CD4-positive, alpha-beta T cell treated with Interleukin-12 subunit alpha and Interleukin-12 subunit beta, for 1 hour (primary cell): ENCODE measurements around the gene C2orf72.
"Not testable (repeated sequence)": the region's sequence is repeated elsewhere in the genome, so short reads cannot be mapped to it uniquely, and the experiment has no call there.

ENCODE experiments used
- DNase-seq: peaks from one replicate; pipeline ENCODE4 v3.0.0-alpha.2; 2020

C2orf72 gene

GRCh38 chr2:231037202-231037730 lies at the start of gene C2orf72:
TSS of gene C2orf72 (plus strand) at chr2:231037523. CDS start at chr2:231037566, 43 bp downstream.
- DNase-seq: no peak

GRCh38 chr2:230989731-230990130 lies 47.6 kb upstream of the C2orf72 start:
- DNase-seq: no peak

DNA sequence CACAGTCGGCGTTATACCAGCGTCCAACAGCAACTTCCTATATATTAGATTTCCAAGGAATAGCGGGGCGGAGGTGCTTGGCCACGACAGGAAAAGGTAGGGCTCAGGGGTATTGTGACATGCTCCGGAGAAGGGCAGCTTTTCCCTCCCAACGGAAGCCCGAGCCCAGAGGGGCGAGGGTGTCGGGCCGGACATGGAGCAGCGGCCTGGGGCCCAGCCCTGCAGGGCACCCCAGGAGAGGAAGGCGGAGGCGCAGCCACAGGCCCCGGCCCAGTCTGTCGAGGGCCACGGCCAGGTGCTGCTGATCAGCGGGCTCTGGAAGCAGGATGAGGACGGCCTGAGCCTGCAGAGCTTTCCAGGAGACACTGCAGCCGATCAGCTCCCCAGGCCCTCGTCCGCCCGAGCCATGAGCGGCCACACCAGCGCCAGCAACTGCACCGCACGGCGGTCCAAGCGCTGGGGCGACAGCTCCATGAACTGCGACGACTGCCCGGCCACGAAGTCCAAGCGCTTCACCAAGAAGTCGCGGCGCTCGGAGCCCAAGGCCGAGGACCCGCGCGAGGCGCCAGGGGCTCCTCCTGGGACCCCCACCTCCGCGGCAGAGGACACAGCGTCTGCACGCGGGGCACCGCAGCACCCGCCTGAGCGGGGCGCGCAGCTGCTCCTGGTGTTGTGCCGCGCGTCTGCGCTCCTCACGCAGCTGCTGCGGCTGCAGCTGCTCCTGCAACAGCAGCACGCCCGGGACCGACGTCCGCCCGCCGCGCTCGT lies 47.0 kb upstream of the C2orf72 start:
- DNase-seq: no peak

DNA sequence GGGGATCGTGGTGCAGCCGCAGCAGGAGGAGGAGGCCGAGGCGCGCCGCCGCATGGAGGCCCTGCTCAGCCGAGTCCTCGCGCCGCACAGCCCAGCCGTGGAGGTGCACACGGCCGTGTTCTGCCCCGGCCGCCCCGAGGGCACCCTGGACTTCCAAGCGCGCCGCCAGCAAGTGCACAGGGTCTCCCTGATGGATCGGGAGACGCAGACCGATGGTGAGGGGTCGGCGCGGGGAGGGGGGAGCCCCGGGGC lies 46.5 kb upstream of the C2orf72 start:
- no peak for DNase-seq

DNA sequence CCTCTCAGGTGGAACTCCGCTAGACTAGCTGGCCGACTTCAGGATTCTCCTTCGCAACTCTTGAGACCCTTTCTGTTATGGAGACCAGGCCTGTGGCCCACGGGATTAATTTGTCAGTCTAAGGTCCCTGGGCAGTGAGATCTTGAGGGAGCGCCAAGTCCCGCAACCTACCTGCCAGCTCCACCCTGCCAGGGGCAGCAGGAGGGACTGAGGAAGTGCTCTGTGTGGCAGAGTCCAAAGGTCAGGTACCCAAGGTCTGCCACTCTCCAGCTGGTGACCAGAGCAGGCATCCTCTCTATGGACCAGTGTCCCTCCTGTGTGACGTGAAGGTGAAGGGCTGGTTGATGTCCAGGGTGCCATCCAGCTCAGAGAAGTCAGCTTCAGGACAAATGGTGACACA lies 45.7 kb upstream of the C2orf72 start:
- no peak for DNase-seq

DNA sequence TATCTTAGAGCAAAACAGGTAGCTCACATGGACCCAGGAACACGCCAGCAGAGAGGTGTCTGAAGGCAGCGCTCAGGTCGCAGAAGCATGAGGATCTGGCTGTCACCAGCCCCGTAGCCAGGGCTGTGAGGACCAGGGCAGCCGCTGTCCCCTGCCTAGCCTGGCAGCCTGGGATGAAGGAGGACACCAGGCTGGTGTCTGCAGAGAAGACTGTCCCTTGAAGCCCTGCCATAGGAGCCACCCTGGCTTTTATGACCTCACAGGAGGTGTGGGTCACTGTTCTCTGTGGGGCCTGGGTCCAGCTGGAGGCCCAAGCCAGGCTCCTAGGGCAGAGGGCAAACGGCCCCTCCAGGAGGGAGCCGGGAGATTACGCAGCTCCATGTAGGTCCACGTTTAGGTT lies 41.5 kb upstream of the C2orf72 start, which contains the start of gene SPATA3:
Gene SPATA3, plus strand, starts transcription at position 301 of the 400 bp plus-strand sequence. CDS start 113 bp downstream, outside the sequence.
- no peak for DNase-seq

DNA sequence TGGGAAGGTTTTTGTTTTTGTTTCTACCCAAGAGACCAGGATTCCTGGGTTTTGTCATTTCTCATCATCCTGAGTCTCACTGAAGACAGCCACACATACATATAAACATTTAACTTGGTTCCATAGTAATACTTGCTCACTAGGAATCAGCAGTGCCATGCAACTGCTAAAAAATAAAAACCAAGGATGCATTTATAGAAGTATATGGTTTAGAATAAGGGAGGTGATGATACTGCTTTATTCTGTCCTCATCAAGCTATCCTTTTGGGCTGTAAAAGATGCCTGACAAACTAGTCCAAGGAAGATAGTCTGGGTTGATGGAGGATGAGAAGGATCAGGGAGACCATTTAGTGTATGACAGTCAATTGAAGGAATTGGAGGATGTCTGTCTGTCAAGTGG lies 40.7 kb upstream of the C2orf72 start:
- DNase-seq: no peak

GRCh38 chr2:230998882-230999281 lies 38.4 kb upstream of the C2orf72 start:
- no peak for DNase-seq

DNA sequence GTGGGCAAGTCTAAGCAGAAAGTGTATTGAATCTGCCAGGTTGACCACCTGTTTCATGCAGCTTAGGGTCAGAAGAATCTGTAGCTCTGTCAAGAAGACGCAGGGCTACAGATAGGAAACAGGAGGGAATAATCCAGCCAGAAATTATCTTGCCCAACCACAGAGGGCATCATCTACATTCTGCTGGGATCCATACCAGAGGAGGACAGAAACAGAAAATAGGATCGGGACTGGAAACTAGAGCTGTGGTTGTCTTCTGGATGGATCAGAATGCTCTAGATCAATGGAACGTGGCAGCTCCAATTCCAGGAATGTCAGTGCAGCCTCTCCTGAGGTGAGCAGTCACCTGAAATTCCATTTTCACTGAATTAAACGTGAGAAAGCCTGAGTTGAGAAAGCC lies 37.8 kb upstream of the C2orf72 start:
- DNase-seq: no peak

DNA sequence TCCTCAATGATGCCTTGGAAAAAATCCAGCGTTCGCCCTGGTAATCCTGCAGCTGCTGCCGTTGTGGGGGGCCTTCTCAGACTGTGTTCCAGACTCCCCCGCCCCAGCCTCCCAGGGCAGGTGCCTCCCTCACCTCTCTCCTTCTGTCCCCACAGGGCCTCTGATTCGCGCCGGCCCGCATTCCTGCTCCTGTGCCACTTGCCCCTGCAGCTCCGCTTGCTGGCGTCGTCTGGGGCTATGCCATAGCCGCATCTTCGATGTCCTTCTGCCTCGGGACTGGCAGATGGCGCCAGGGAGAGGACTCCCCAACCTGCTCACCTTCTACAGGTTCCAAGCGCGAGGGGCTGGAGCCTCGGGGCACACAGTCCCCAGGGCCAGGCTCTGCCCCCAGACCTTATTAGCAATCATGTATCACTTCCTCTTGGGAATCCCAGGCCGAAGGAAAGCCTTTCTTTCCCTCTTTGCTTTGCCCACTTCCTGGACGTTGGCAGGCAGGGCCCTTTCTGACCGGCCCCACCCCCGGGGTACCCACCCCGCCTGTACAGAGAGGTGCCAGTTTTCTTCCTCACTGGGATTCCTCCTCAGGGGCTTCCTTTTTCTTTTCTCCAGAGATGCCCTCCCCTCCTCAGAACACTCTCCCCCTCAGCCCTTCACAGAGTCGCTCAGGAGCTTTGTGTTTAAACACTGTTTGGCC lies 37.0 kb upstream of the C2orf72 start:
- DNase-seq: no peak

- no peak for DNase-seq
These were observed 36.3 kb upstream of the C2orf72 start for GRCh38 chr2:231001036-231001435.

- no peak for DNase-seq
These were observed 35.4 kb upstream of the C2orf72 start for GRCh38 chr2:231001921-231002320.

- DNase-seq: no peak
These were observed 34.7 kb upstream of the C2orf72 start for GRCh38 chr2:231002641-231003040.

- DNase-seq: no peak
These were observed 34.1 kb upstream of the C2orf72 start for GRCh38 chr2:231003186-231003585.

DNA sequence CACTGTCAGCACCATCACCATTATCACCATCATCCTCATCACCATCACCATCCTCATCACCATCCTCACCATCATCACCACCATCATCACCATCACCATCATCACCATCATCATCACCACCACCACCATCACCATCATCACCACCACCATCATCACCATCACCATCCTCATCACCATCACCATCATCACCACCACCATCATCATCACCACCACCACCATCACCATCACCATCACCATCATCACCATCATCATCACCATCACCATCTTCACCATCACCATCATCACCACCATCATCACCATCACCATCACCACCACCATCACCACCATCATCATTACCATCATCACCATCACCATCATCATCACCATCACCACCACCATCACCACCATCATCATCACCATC lies 32.4 kb upstream of the C2orf72 start:
- not testable (repeated sequence) for DNase-seq

GRCh38 chr2:231007286-231008098 lies 29.8 kb upstream of the C2orf72 start:
- no peak for DNase-seq

DNA sequence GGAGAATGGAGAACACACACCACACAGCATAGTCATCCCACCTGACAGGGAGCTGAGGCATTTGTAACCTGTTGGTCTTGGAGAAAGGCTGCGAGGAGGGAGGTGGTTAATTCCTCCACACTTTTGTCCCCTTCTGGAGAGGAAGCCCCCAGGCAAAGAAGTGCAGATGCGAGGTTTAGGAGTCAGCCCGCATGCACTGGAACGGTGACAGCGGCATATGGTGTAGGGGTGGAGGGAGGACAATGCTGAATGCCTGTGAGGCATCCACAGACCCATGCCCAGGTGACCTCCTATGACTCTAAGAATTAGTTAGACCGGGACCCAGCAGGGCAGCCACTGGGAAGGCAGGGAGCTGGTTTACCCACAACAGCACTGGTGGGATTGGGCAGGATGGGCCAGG lies 29.2 kb upstream of the C2orf72 start:
- no peak for DNase-seq

DNA sequence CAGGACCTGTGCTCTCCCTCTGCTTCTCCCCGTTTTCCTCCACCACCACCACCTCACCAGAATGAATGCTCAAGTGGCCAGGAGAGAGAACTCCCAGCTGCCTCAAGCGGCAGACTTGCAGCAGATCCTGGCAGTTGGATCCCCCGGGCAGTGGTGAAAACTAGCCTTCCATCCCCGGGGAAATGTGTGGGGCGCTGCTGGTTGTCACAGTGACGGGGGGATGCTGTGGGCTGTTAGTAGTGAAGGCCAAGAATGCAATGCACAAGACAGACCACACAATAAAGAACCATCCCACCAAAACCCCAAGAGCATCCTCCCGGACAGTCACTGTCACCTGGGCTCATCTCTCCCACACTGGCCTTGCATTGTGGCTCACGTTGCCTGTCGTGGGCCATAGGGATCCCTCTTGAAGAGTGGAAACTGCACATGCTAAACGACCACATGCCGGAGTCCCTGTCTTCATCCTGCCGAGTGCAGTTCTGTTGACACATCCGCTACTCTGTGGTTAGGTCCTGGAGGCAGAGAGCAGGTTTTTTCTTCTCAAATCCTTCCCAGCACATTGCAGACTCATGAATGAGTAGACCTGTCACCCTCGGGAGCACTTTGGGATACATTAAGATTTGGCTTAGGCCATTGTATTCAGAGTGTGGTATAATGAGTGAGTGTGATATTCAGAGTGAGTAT lies 27.9 kb upstream of the C2orf72 start:
- DNase-seq: no peak

GRCh38 chr2:231010201-231010730 lies 27.1 kb upstream of the C2orf72 start:
- DNase-seq: no peak

DNA sequence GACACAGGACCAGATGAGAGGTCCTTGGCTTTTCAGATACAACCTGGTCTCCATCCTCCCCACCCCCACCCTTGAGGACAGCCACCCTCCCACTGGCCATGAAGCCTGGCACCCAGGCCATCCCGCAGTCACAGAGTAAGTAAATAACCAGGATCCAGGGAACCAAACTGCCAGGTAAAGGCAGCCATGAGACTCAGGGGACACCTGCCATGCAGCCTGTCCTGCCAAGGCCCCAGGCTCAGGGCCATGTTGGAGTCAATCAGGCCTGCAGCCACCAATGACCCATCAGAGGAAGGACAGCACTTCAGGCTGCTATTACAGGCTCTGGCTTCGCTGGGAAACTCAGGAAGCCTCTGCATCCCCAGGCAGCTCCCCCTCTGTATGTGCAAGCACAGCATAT lies 25.8 kb upstream of the C2orf72 start:
- DNase-seq: no peak

DNA sequence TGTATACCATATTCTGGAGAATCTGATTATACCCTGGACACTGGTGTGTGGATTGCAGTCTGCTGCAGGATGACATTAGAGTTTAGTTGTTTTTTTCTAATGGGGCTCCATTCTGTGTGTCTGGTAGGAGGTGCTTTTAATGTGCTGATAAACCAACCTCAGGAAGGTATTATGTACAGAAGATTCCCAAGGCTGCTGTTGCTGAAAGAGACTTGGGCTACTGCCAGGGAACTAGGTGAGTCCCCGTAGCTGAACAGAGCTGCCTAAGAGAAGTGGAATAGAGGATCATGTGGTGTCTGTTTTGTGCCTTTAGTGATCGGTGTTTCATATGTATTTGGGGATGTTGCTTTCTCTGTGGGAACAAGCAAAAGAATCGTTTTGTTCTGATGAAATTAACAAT lies 24.9 kb upstream of the C2orf72 start:
- DNase-seq: no peak

DNA sequence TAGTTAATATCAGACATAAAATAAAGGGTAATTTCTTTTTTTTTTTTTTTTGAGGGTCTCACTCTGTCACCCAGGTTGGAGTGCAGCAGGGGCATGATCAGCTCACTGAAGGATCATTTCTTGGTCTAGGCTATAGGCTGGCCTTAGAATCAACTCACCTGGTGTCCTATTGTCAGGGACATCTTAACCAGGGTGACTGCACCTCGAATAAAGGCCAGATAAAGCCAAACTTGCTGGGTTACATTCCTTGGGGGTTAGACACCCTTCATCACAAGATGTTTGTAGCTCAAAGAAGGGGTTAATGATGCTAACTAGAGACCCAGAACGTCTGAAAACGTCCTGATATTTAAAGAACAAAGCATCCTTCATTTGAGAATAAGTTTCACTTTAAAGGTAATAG lies 23.5 kb upstream of the C2orf72 start:
- DNase-seq: no peak

- no peak for DNase-seq
These were observed 21.8 kb upstream of the C2orf72 start for GRCh38 chr2:231015478-231015877.
